HL-60 (cell line): ENCODE data around the gene ECEL1.
A peak's percentile ranks its signal among the peaks of the same experiment; 100 is the strongest.

Experiments used
- DNase-seq, 2 experiments: peaks; one replicate each; pipeline ENCODE4 v3.0.0-alpha.2; 2010 to 2020; ENCODE audit warnings: low read depth in 1 of 2, low spot score in 1 of 2
- H3K27ac ChIP-seq: fragments of 250-450 bp; sonication (Bioruptor Pico); replicated peaks from 2 replicates; pipeline ENCODE4 v1.5.1; 2020; ENCODE audit warnings: mild to moderate bottlenecking, moderate library complexity
- H3K27me3 ChIP-seq: fragments of 250-450 bp; sonication (Bioruptor Pico); 2 replicates; pipeline ENCODE4 v1.5.1; 2021; ENCODE audit warnings: mild to moderate bottlenecking, moderate library complexity; ENCODE audit not compliant: insufficient read depth, poor library complexity, severe bottlenecking
- H3K4me3 ChIP-seq: replicated peaks from 2 replicates; pipeline ENCODE4 v1.5.1; 2011; ENCODE audit warnings: mild to moderate bottlenecking, control low read depth, low read length; ENCODE audit not compliant: insufficient read depth
- CTCF ChIP-seq: IDR thresholded peaks from one replicate; pipeline ENCODE4 v1.5.1; 2011; ENCODE audit warnings: low read length, control low read depth, inconsistent platforms; ENCODE audit not compliant: insufficient read depth
- GABPA ChIP-seq: IDR thresholded peaks from 2 replicates; pipeline ENCODE4 v1.6.1; 2012; ENCODE audit warnings: low read depth
- POLR2AphosphoS5 ChIP-seq: IDR thresholded peaks from 2 replicates; pipeline ENCODE4 v1.6.1; 2012; ENCODE audit warnings: low read depth
- REST ChIP-seq: IDR thresholded peaks from 2 replicates; pipeline ENCODE4 v1.6.1; 2012; ENCODE audit warnings: low read depth; ENCODE audit not compliant: insufficient replicate concordance
- SPI1 ChIP-seq: IDR thresholded peaks from 2 replicates; pipeline ENCODE4 v1.6.1; 2012; ENCODE audit warnings: low read depth, mild to moderate bottlenecking, borderline replicate concordance

Gene ECEL1

GRCh38 chr2:232473467-232473890 lies 14.2 kb downstream of the ECEL1 start:
- DNase-seq, result no peak
- Histone ChIP-seq H3K27ac (no peak overlapping the region), H3K4me3 (no peak overlapping the region), H3K27me3 (peaks cover 7% of the 10 kb centered on the region)
- no peak for TF ChIP-seq POLR2AphosphoS5

- TF ChIP-seq GABPA, result no peak
- peak; percentile 79 for TF ChIP-seq SPI1
- no peak overlapping the region for H3K4me3 ChIP-seq
- DNase-seq, result peak in 1 of 2 experiments; percentile 32
- H3K27me3 ChIP-seq, result no peaks in the 10 kb centered on the region
- H3K27ac ChIP-seq, result no peak overlapping the region
Observed at GRCh38 chr2:232466221-232466620, 21.4 kb downstream of the ECEL1 start.

GRCh38 chr2:232465061-232465460 lies 22.6 kb downstream of the ECEL1 start:
- DNase-seq, result no peak
- Histone ChIP-seq H3K27ac (no peak overlapping the region), H3K4me3 (no peak overlapping the region), H3K27me3 (peaks cover 2% of the 10 kb centered on the region)
- no peak for TF ChIP-seq SPI1
- no peak for TF ChIP-seq POLR2AphosphoS5

- H3K4me3 ChIP-seq, result no peak overlapping the region
- peaks cover 2% of the 10 kb centered on the region for H3K27me3 ChIP-seq
Observed at GRCh38 chr2:232464544-232464885, 23.1 kb downstream of the ECEL1 start.

GRCh38 chr2:232463701-232464543 lies 23.7 kb downstream of the ECEL1 start:
- H3K4me3 ChIP-seq, result no peak overlapping the region
- no peak overlapping the region for H3K27ac ChIP-seq
- peaks cover 2% of the 10 kb centered on the region for H3K27me3 ChIP-seq
- TF ChIP-seq SPI1 (no peak), REST (no peak), POLR2AphosphoS5 (no peak), CTCF (no peak), GABPA (no peak)
- no peak for DNase-seq

More at GRCh38 chr2:232464544-232464885, 23.1 kb downstream of the ECEL1 start:
- TF ChIP-seq POLR2AphosphoS5 (no peak), REST (no peak), SPI1 (no peak), GABPA (no peak), CTCF (no peak)
- DNase-seq, result no peak
- H3K27ac ChIP-seq, result no peak overlapping the region
